HG02884 (cell line): ENCODE measurements around the gene NFYA.

Experiments
- ATAC-seq: cut with Tn5 transposase; IDR thresholded peaks from one replicate; pipeline ENCODE4 v1.9.1; 2021; ENCODE audit warnings: mild to moderate bottlenecking, moderate library complexity; ENCODE audit not compliant: unreplicated experiment

Gene NFYA

DNA sequence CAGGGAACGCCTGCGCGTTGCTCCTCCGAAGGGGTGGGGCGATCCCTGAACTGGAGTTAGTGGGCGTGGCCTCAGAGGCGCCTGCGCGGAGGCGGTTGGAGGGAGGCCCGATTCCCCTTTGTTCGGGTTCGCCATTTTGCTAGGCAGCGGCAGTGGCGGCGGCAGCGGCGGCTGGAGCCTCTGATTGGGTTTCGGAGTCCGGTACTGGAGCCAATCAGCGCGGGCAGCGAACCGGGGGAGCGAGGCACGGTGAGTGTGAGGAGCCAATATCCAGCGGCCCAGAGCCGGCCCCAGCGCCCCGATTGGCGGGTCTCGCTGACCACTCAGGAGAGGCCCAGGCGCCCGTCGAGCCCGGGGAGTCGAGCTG lies at the start of gene NFYA:
Gene NFYA, plus strand, starts transcription at position 139 of the 367 bp plus-strand sequence. CDS start 6,116 bp downstream, outside the sequence.
- ATAC-seq: peak; percentile 52

DNA sequence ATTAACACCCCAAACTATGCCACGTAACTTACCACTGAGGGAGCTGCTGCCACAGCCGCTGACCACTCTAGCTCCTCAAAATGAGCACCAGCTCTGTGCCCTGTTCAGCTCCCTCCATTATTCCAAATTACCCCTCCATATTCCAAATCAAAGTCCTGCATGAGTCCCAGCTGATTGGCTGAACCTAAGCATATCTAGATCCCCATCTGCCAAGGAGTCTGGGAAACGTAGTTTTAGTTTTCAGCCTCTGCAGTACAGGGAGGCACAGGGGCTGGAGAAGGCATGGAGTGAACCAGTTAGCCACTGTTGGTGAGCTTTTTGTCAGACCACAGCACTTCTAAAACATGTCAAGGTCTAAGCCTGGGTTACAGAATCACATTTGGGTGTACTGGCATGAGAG lies 49.7 kb upstream of the NFYA start:
- no peak for ATAC-seq

DNA sequence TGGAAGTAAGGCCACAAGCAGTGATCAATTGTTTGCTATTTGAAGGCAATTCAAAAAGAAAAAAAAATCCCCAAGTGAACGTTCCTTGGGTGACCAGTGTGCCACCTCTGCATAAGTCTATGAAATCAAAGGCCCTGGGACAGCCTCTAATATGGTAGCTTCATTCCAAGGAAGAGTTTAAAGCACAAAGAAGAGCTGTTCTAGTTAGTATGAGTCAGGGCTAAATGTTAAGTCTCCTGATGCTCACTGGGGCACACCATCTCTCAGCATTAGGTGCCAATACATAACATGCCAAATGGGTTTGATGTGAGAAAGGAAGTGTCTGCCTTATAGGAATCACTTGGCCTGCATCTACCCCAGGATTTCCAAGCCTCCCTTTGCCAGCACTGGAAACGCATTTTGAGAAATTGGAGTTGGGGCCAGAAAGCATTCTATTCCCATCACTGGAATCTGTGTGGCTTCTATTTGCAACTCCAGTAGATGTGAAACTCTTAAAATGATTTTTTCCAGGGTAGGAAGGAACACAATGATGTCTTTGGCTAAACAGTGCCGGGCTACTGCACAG lies 46.7 kb upstream of the NFYA start:
- no peak for ATAC-seq

DNA sequence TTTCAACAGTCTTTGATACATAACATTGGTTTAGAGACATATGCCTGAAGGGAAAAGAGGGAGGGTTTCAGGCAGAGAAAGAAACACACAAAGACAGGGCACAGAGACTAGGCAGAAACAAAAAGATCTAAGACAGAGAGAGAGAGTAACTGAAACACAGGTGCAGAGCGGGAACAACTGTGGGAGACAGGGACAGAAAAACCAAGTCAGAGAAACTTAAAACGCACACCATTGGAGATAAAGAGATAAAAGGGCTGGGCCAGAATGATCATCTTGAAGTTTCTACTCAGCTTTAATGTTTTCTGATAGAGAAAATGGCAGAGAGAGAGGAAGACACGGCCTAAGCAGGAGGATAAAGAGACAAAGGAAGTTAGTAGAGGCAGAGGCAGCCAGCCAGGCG lies 45.5 kb upstream of the NFYA start:
- ATAC-seq: no peak

DNA sequence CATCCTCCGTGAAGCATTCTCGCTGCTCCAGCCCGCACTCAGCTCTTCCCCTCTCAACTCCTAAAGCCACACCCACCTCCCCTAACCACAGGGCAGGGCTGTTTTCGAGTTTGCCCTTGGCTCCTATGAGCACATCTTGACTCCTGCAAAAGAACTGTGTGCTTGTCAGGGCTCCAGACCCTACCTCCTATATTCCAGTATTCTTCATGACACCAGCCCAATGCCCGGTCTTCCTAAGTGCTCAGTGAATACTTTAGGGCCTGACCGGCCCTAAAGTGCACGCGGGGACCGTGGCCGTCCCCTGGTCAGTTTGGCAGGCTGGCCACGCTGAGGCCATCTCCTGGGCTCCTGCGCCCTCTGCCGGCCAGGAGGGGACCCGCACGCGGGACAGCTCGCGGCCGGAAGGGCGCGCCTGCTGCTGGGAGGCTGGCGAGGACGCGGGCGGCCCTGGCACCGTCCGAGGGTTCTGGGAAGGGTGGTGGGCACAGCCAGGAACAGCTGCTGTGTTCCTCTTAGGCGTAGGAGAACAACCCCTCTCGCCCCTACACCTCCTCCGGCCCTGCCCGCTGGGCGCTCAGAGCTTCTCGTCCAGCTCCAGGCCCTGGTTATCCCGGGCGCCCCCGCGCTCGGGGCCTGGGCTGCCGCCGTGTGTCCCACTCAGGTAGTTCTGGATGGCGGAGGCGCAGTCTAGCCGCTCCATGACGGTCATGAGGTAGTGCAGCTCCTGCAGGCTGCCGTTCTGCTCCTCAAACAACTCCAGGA lies 44.8 kb upstream of the NFYA start:
- peak; percentile 86 for ATAC-seq

DNA sequence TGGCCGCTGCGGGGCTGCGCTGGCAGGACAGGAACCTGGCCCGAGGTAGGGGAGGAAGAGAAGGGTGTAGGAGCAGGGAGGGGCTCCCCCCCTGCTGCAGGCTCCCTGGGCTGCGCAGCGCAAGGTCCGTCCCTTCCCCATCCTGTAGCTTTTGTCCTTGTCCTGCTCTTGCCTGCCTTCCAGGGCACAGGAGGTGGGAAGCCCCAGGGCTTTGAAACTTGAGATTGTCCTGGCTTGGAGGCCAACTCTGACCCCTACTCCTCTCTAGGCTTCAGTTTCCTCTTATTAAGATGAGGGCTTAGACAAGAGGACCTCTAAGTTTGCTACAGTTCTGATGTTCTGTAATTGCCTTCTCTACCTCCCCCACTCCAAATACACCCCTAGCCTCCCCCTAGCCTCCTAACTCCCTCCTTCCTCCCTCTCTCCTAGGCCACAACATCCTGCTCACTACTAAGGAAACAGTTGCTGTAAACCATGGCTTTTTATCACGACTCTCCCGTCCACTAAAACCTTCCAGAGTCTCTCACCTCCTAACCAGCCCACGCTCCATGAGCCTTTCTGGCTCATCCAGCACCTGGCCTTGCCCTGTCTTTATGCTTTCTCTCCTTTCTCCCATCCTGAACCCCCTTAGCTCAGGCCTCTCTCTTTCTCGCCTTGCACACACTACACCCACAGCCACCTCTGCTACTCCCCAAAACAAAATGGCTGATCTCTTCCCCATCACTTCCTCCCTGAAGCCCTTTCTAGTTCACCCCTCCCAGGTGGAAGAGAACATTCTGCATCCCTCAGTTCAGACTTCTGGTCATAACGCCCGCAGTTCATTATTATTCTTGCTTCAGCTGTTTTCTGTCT lies 44.0 kb upstream of the NFYA start:
- no peak for ATAC-seq

DNA sequence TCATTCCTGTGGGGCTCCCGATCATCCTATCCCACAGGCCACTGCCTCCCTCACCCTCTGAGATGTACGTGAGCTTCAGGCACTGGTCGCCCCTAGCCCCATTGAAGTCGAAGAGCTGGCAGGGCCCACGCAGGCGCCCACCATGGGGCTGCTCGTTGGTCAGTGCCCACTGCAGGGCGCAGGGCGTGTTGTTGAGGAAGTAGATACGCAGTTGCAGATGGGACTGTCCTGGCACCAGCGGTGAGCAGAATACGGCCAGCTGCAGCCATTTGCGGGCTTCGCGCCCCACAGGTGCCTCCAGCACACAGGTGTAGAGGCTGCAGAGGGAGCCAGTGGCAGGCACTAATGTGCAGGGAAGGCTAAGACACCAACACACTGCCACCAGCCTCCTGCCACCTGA lies 39.9 kb upstream of the NFYA start:
- no peak for ATAC-seq

DNA sequence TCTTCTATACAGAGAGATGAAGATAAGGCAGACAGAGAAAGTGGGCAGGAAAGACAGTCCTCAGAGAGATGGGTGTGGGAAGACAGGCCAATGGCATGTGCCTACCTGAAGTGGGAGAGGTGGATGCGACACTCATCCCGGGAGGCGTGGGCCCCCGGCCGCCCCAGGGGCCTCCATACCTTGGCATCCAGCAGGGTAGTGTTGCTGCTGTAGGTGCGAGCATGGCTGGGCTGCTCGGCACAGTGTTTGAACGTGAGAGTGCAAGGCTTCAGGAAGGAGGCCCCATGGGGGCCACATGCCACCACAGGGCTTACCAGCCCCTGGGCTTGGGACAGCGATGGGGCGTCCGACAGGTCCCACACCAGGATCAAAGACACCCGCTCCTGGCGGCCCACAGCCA lies 39.0 kb upstream of the NFYA start:
- ATAC-seq: no peak

DNA sequence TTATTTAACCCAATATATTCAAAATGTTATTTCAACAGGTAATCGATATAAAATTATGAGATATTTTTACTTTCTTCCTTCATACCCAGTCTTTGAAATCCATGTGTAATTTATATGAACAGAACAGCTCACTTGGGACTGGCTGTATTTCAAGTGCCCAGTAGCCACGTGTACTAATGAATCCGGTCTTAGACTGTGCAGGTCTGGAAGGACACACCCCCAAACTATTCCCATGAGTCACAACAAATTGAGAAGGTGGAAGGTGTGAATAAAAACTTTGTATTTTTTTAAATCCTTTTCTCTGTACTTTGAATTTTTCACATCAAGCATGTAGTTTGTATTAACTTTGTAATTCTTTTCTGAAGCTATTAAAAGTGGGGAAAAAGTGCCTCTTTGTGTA lies 36.6 kb upstream of the NFYA start:
- ATAC-seq: no peak

DNA sequence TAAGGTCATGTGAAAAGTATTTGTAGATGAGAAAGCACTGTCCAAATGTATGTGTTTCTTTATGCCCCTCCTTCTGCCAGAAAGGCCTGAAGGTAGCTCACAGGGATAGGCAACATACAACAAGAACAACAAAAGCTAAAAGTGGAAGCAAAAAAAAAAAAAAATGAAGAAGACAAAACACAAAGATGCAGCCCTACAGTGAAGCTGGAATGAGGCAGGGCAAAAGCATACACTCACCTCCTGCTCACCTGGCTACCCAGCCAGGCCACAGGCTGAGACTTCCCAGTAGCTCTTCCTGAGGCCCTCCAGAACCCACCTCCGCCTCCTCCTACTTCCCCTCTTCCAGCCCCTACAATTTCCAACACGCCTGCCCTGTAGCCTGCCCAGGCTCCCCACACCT lies 36.2 kb upstream of the NFYA start:
- no peak for ATAC-seq

DNA sequence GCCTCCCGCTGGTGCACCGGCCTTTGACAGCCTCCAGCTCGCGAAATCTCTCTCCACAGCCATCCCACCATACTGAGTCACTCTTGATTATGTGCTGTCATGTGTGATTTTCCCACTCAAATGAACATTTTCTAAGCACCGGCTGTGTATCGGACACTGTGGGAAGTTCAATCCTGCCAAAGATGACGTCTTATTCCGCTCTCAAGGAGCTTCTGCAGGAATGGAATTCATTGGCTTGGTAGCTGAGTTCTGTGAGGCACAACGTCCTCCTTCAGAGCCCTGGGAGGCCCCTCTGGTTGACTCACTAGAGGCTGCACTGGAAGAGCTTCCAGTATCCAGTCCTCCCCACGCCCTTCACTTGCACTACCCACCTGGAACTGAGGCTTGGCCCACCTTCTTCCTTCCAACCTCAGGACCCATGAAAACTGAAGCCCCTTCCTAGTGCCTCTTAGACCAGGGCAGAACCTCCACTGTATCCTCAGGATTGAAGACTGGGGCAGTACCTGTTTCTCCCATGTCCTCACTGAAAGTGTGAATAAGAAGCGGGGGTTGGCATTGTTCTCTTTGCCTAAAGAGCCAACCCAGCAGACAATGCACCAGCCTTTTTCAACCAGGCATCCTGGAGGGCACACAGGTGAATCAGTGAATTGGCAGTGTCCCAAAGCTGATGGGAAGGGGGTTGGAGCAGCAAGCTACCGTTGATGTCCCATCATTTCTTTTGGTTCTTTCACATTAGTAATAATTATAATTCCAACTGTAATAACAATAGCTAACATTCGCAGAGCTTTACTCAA lies 35.5 kb upstream of the NFYA start:
- ATAC-seq: no peak

DNA sequence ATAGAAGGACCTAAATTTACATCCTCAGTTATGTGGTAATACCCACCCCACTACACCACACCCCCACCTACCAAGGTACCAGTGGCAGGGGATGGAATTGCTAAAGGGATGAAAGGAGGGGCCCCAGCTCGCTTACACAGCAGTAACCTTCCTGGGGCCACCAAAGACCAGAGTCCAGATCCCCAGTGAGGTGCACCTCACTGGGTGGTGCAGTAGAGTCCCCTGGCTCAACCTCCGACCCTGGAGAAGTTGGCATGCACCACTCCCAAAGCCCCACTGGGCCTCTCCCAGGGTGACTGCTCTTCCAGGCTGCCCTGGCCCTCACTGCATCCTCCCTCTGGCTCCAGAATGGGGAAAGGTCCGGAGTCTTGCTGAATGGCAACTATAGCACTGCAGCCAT lies 34.6 kb upstream of the NFYA start:
- no peak for ATAC-seq

DNA sequence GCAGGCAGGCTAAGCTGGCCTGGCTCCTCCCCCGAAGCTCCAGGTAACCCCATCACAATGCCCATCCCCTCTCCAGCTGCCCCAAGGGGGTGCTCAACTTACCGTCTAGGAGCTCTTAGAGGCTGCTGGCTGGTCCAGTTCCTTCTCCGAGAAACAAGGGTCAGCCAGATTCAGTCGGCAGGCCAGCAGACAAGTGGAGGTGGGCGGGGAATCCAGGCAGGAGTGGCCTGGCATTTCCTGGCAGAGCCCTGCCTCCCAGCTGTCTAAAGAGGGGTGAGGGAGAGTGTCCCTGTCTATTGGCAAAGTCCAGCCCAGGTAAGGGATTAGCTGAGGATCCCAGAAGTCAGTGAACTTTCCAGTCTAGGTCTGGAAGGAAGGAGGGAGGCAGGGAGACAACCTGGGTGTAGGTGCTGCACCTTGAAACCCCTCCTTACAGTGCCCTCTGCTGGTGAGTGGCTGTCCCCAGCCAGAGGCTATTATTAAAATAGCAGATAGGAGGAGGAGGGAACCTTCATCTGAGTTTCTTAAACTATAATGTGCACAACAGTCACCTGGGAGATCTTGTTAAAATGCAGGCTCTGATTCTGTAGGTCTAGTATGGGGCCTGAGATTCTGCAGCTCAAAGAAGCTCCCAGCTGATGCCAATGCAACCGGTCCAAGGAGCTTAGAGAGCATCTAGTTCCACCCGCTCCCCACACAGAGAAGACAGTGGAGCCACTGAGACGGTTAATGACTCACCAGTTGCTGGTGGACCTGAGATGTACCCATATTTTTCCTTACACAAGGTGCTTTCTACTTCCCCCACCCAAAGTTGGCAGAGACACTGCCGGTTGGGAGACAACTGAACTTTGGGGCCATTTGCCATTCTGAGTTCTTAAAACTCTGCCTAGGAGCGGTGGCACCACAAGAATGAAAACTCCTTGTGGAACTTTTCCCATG lies 33.4 kb upstream of the NFYA start, which contains the start of gene UNC5CL:
Gene UNC5CL, minus strand, starts transcription at position 162 of the 939 bp plus-strand sequence. CDS start 4,147 bp downstream, outside the sequence.
- ATAC-seq: no peak

DNA sequence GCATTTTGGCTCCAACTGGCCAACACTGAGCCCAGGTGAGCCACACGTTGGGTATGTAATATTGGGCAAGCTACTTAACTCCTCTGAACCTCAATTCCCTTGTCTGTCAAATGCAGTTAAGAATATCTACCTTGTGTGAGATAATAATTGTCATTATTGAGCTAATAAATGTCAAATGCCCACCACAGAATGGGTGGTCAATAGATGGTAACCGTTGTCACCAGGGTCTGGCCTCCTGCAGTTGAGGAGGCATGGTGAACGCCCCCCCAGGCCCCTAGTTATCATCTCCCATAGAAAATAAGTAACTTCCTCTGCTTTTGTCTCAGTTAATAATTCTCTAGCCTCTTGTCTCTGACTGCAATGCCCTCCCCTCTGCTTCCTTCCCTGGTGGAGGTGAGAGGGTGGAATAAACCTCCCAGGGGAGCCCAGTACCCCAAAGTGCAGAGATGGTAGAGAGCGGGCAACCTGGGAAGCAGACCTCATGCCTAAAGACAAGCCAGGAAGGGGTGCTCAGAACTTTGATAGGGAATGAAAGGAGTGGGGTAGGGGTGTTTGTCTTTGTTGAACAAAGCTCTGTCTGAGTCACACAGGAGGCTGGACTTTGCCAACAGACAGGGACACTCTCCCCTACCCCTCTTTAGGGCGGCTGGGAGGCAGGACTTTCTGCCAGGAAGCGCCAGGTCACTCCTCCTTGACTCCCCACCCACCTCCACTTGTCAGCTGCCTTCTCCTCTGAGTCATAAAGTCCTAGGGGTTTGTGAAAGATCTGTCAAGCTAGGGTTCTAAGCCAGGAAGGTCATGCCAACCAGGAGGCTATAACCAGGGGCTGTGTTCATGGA lies 32.5 kb upstream of the NFYA start:
- ATAC-seq: no peak

DNA sequence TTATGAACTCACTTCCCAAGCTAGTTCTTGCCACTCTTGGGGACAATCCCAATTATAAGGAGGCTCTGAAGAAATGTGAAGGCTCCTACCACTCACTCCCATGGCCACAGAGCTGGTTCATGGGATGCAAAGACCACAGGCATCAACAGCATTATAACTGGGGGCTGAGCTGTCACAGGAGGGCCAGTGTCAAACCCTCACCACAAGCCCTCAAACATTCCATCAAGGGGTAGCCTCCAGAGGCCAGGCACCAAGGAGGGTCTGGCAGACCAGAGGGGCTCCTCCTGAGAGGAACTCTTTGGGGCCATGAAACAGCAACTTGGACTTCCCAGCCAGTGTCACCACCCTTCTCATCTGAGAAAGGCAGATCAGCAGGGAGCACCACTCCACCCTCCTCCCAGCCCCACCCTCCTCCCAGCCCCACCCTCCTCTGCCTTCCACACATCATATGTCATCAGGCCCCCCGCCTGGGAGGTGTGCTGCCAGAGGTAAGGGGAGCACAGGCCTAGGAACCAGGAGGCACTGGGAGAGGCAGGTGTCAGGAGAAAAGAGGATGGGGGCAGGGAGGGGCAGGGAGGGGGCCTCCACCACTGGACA lies 31.7 kb upstream of the NFYA start:
- no peak for ATAC-seq

DNA sequence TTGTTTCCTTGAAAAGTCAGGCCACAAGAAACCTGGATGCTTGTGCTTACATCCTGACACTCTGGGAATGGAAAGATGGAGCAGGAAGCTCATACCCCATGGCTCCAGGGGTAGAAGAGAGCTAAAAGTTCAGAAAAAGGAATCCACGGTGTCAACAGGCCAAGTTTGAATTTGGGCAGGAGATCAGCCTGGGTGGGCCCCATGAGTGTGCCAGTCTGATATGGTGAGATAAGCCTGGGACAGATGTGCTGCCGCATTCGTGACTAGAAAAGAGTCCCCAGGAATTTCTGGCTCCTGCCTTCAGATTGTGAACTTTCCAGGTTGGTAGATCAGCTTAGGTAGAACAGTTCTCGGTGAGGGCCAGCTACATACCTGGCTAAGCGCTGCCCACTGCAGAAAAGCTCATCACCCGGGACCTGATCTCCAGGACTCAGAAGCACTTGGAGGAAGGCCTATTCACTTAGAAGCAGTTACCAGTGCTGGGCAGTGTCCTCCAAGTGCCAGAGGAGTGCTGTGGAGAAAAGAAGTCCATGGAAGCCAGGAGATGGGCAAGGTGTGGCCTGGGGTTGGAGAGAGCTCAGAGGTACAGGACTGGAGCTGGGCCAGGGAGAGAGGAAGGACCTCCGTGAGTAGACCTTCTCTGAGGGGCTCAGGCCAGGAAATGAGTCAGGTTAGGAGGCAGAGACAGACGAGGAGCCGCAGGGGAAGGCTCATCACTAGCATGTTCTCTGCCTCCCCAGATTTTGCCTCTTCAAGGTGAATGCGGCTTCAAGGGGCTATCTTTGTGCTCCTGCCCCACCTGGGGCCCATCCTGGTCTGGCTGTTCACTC lies 30.3 kb upstream of the NFYA start, which contains the start of gene TSPO2:
Gene TSPO2, plus strand, starts transcription at position 242 of the 830 bp plus-strand sequence. Its CDS starts 519 bp downstream, at position 761.
- ATAC-seq: no peak

DNA sequence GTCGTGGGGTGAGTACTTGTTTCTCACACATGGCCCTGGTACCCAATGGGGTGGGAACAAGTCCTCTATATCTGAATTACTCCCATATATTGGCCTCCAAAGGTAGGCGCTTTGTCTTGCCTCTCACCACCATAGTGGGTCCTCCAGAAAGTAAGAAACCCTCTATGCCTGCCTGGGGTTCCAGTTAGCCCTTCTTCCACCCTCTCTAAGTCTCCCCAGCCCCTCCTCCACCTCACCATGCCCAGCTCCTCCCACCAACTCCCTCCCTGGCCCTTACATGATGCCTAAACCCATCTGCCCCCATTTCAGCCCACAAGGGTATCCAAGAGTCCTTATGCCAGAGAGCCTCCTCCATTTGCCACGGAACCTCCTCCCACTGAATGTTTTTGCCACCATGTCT lies 29.6 kb upstream of the NFYA start:
- no peak for ATAC-seq

DNA sequence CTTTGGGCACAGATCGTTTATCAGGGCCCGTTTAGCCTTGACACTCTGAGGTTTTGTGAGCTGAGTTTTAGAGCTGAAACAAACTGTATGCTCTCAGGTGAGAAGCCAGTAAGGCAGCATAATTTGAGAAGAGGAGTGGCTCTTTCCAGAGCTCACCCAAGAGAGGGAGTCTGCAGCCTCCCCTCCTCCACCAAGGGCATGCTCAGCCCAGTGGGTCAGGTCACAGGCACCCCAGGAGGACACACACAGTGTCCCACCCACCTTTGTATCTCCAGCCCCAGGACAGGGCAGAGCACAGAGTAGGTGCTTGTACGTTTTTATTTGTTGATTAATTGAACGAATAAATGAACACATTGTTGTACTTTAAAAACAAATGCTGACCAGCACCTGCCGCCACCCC lies 27.1 kb upstream of the NFYA start:
- no peak for ATAC-seq
